ENCODE data around the gene SIGLEC9. TPM values are rescaled to one million over a fixed set of nuclear protein-coding genes. Genes with fewer than 3 reads are reported as not detected.

SIGLEC9 gene
- total RNA-seq, 1 experiment from 2014 or later = not detected

DNA sequence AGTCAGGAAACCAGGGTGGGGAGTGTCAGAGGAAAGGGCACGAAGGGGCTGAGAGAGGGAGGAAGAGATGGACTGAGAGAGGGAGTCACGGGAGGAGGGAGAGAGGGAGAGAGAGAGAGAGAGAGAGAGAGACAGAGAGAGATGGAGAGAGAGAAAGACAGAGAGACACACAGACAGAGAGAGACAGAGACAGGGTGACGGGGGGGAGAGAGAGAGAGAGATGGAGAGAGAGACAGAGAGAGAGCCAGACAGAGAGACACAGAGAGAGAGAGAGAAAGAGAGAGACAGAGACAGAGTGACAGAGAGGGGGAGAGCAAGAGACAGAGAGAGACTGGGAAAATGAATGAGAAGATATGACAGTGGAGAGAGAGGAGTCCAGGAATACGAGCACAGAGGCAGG lies 41.5 kb upstream of the SIGLEC9 start:
- no peak for ATAC-seq
- Mint-ChIP-seq H3K27me3 (ENCODE audit: low read depth) (no peaks in the 10 kb centered on the region), H3K4me1 (peaks cover 20% of the 10 kb centered on the region), H3K4me3 (no peak overlapping the region), H3K27ac (no peak overlapping the region), H3K9me3 (no peaks in the 10 kb centered on the region), H3K36me3 (no peaks in the 10 kb centered on the region)
- ChIA-PET POLR2A (no interaction called here), CTCF (interaction anchor here (0.8 kb wide), 1 partner anchor 769 kb away, joined by 3 read pairs; no protein-coding TSS in a partner anchor)
- TF ChIP-seq, protein P1, sequence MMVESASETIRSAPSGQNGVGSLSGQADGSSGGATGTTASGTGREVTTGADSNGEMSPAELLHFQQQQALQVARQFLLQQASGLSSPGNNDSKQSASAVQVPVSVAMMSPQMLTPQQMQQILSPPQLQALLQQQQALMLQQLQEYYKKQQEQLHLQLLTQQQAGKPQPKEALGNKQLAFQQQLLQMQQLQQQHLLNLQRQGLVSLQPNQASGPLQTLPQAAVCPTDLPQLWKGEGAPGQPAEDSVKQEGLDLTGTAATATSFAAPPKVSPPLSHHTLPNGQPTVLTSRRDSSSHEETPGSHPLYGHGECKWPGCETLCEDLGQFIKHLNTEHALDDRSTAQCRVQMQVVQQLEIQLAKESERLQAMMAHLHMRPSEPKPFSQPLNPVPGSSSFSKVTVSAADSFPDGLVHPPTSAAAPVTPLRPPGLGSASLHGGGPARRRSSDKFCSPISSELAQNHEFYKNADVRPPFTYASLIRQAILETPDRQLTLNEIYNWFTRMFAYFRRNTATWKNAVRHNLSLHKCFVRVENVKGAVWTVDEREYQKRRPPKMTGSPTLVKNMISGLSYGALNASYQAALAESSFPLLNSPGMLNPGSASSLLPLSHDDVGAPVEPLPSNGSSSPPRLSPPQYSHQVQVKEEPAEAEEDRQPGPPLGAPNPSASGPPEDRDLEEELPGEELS (CRISPR knock-in tag; IDR thresholded peaks at IDR 0.05) = no peak
- no peak for TF ChIP-seq NFYB (CRISPR knock-in tag; conservative IDR thresholded peaks at IDR 0.05; ENCODE audit: low read depth)
- TF ChIP-seq JAZF1 (CRISPR knock-in tag; IDR thresholded peaks at IDR 0.05) = no peak
- TF ChIP-seq ZNF232 (CRISPR knock-in tag; IDR thresholded peaks at IDR 0.05) = no peak
- TF ChIP-seq CREB1 (CRISPR knock-in tag; IDR thresholded peaks at IDR 0.05) = no peak
- TF ChIP-seq, protein P2, sequence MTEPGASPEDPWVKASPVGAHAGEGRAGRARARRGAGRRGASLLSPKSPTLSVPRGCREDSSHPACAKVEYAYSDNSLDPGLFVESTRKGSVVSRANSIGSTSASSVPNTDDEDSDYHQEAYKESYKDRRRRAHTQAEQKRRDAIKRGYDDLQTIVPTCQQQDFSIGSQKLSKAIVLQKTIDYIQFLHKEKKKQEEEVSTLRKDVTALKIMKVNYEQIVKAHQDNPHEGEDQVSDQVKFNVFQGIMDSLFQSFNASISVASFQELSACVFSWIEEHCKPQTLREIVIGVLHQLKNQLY (CRISPR knock-in tag; IDR thresholded peaks at IDR 0.05) = no peak
- no peak for TF ChIP-seq IRF2 (CRISPR knock-in tag; IDR thresholded peaks at IDR 0.05; ENCODE audit: borderline replicate concordance, low read depth)
- TF ChIP-seq JUN (CRISPR knock-in tag; IDR thresholded peaks at IDR 0.05) = no peak
- TF ChIP-seq ATF1 (CRISPR knock-in tag; IDR thresholded peaks at IDR 0.05) = no peak
- TF ChIP-seq CBFB (CRISPR knock-in tag; IDR thresholded peaks at IDR 0.05; ENCODE audit: low read depth) = no peak
- TF ChIP-seq, protein P3, sequence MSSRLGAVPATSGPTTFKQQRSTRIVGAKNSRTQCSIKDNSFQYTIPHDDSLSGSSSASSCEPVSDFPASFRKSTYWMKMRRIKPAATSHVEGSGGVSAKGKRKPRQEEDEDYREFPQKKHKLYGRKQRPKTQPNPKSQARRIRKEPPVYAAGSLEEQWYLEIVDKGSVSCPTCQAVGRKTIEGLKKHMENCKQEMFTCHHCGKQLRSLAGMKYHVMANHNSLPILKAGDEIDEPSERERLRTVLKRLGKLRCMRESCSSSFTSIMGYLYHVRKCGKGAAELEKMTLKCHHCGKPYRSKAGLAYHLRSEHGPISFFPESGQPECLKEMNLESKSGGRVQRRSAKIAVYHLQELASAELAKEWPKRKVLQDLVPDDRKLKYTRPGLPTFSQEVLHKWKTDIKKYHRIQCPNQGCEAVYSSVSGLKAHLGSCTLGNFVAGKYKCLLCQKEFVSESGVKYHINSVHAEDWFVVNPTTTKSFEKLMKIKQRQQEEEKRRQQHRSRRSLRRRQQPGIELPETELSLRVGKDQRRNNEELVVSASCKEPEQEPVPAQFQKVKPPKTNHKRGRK (CRISPR knock-in tag; IDR thresholded peaks at IDR 0.05; ENCODE audit: borderline replicate concordance) = no peak
- no peak for TF ChIP-seq SP1 (CRISPR knock-in tag; conservative IDR thresholded peaks at IDR 0.05)
- TF ChIP-seq, protein P4, sequence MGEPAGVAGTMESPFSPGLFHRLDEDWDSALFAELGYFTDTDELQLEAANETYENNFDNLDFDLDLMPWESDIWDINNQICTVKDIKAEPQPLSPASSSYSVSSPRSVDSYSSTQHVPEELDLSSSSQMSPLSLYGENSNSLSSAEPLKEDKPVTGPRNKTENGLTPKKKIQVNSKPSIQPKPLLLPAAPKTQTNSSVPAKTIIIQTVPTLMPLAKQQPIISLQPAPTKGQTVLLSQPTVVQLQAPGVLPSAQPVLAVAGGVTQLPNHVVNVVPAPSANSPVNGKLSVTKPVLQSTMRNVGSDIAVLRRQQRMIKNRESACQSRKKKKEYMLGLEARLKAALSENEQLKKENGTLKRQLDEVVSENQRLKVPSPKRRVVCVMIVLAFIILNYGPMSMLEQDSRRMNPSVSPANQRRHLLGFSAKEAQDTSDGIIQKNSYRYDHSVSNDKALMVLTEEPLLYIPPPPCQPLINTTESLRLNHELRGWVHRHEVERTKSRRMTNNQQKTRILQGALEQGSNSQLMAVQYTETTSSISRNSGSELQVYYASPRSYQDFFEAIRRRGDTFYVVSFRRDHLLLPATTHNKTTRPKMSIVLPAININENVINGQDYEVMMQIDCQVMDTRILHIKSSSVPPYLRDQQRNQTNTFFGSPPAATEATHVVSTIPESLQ (CRISPR knock-in tag; IDR thresholded peaks at IDR 0.05) = no peak
- TF ChIP-seq, protein P5, sequence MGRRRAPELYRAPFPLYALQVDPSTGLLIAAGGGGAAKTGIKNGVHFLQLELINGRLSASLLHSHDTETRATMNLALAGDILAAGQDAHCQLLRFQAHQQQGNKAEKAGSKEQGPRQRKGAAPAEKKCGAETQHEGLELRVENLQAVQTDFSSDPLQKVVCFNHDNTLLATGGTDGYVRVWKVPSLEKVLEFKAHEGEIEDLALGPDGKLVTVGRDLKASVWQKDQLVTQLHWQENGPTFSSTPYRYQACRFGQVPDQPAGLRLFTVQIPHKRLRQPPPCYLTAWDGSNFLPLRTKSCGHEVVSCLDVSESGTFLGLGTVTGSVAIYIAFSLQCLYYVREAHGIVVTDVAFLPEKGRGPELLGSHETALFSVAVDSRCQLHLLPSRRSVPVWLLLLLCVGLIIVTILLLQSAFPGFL (CRISPR knock-in tag; IDR thresholded peaks at IDR 0.05; ENCODE audit: borderline replicate concordance) = no peak
- TF ChIP-seq TCF7 (CRISPR knock-in tag; IDR thresholded peaks at IDR 0.05; ENCODE audit: low read depth) = no peak
- no peak for TF ChIP-seq GRHL2 (CRISPR knock-in tag; IDR thresholded peaks at IDR 0.05; ENCODE audit: insufficient replicate concordance, severe bottlenecking)
- TF ChIP-seq, protein P6, sequence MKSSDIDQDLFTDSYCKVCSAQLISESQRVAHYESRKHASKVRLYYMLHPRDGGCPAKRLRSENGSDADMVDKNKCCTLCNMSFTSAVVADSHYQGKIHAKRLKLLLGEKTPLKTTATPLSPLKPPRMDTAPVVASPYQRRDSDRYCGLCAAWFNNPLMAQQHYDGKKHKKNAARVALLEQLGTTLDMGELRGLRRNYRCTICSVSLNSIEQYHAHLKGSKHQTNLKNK (CRISPR knock-in tag; IDR thresholded peaks at IDR 0.05) = no peak
- TF ChIP-seq FOXP1 (CRISPR knock-in tag; IDR thresholded peaks at IDR 0.05; ENCODE audit: borderline replicate concordance) = no peak
- DNase-seq (ENCODE audit: low spot score) = no peak

DNA sequence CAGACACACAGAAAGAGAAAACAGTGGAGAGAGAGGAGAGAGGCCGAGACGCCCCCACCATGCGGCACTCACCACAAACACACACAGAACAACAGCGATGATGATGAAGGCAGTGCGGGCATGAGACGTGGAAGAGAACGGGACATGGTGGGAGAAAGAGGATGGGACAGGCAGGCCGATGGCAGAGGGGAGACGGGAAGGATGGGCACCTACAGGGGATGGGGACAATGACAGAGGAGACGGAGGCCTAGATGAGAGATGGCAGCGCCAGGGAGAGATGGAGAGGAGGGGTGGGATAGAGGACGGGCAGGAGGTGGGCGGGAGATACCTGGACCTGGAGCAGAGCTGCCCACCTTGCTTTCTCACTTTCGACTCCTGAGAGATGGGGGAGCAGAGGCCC lies 40.9 kb upstream of the SIGLEC9 start:
- Mint-ChIP-seq H3K4me3 (no peak overlapping the region), H3K36me3 (no peaks in the 10 kb centered on the region), H3K27me3 (ENCODE audit: low read depth) (no peaks in the 10 kb centered on the region), H3K9me3 (no peaks in the 10 kb centered on the region), H3K4me1 (peaks cover 20% of the 10 kb centered on the region), H3K27ac (no peak overlapping the region)
- ATAC-seq = no peak
- ChIA-PET POLR2A (no interaction called here), CTCF (interaction anchor here (0.8 kb wide), 1 partner anchor 770 kb away, joined by 3 read pairs; no protein-coding TSS in a partner anchor)
- DNase-seq (ENCODE audit: low spot score) = no peak
- TF ChIP-seq FOXK1 (CRISPR knock-in tag; IDR thresholded peaks at IDR 0.05) = no peak
- TF ChIP-seq, protein P7, sequence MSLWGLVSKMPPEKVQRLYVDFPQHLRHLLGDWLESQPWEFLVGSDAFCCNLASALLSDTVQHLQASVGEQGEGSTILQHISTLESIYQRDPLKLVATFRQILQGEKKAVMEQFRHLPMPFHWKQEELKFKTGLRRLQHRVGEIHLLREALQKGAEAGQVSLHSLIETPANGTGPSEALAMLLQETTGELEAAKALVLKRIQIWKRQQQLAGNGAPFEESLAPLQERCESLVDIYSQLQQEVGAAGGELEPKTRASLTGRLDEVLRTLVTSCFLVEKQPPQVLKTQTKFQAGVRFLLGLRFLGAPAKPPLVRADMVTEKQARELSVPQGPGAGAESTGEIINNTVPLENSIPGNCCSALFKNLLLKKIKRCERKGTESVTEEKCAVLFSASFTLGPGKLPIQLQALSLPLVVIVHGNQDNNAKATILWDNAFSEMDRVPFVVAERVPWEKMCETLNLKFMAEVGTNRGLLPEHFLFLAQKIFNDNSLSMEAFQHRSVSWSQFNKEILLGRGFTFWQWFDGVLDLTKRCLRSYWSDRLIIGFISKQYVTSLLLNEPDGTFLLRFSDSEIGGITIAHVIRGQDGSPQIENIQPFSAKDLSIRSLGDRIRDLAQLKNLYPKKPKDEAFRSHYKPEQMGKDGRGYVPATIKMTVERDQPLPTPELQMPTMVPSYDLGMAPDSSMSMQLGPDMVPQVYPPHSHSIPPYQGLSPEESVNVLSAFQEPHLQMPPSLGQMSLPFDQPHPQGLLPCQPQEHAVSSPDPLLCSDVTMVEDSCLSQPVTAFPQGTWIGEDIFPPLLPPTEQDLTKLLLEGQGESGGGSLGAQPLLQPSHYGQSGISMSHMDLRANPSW (CRISPR knock-in tag; conservative IDR thresholded peaks at IDR 0.05; ENCODE audit: low read depth) = no peak
- TF ChIP-seq GABPB1 (CRISPR knock-in tag; IDR thresholded peaks at IDR 0.05) = no peak
- TF ChIP-seq, protein P8, sequence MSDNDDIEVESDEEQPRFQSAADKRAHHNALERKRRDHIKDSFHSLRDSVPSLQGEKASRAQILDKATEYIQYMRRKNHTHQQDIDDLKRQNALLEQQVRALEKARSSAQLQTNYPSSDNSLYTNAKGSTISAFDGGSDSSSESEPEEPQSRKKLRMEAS (CRISPR knock-in tag; IDR thresholded peaks at IDR 0.05) = no peak
- TF ChIP-seq PRRX2 (CRISPR knock-in tag; IDR thresholded peaks at IDR 0.05) = no peak
- no peak for TF ChIP-seq NFATC4 (CRISPR knock-in tag; IDR thresholded peaks at IDR 0.05)
- TF ChIP-seq SMAD3 (CRISPR knock-in tag; IDR thresholded peaks at IDR 0.05; ENCODE audit: borderline replicate concordance) = no peak
- TF ChIP-seq ZNF671 (CRISPR knock-in tag; IDR thresholded peaks at IDR 0.05) = no peak
